NCI-H2081 (cell line): Measurements from ENCODE around the gene ZNF521.
"Not testable (repeated sequence)": the region's sequence is repeated elsewhere in the genome, so short reads cannot be mapped to it uniquely, and the experiment has no call there.

Source experiments
- DNase-seq, 2 experiments: peaks; one replicate each; lab custom pipeline; 2025; lab: John Stamatoyannopoulos, UW

Gene ZNF521

GRCh38 chr18:25033175-25033574 is 318.8 kb downstream of the ZNF521 start:
- not testable (repeated sequence) for DNase-seq

- no peak for DNase-seq
Observed at GRCh38 chr18:25029802-25030201, 322.2 kb downstream of the ZNF521 start.

GRCh38 chr18:25019931-25020330 is 332.0 kb downstream of the ZNF521 start:
- no peak for DNase-seq

DNA sequence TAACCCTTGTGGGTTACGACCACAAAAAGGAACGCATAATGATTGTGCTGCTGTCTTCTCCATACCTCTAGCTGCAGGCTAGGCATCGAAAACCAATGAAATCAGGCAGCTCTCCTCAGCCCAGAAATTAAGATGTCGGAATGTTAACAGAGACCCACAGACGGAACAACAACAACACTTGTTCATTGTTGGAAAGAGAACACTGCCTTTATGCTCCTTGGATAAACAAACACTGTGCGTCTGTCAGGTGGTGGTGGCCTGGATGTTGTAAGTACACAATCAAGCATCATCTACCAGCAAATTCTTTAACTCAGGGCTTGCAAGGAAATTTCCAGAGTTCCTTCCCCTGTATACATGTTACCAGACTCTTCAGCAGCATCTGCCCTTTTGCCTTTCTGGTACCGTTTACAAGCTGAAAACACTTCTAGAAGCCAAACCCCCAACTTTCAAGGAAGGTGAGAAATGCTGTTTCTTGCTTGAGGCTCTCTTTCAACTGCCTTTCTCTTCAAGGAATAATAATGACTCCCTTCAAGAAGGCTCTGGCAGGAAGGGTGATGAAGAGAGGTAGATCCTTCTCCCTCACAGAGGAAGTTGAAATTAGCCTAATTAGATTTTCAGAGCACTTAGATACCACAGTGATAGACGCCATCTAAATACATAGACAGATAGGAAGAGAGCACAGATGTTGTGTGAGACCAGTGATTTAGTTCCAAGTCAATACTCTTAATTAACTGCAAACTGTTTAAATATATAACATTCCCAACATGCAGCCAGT is 332.7 kb downstream of the ZNF521 start:
- no peak for DNase-seq

DNA sequence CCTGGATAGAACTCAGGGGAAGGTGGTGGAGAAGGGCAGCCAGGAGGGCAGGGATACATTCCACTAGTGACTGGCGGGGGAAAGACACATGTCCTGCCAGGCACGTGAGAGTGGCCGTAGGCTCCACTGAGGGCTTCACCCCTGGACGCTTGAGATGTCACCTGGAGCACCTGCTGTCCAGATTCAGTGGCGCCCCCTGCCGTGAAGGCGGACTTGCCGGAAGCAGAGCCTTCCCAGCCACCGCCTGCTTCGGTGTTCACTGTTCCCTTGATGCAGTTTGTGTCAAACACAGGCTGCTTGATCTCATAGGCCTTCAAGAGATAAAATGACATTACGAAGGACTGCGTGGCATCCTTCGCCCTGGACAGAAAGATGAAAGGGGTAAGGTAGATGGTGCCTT is 335.3 kb downstream of the ZNF521 start:
- no peak for DNase-seq

DNA sequence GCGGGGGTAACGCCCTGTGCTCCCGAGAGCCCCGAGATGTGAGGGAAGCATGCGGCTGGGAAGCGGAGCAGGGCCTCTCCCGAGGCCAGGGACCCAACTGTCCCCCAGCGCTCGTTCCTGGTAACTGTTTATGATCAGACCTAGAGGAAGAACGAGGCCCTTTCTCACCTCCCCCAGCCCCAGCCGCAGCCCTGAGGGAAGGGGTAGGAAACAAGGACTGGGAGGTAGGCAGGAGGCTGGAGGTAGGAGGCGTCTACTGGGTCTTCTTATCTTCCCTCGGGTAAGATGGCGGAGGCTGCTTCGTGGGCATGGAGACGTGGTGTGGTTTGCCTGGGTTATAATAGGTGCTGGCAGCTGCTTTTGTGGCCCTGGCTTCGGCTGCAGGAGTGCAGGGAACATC is 335.8 kb downstream of the ZNF521 start:
- DNase-seq, result no peak
